ENCODE data around the gene SRM.
"Not testable (repeated sequence)": the region's sequence is repeated elsewhere in the genome, so short reads cannot be mapped to it uniquely, and the experiment has no call there.

SRM gene

GRCh38 chr1:11054666-11055065, 5.2 kb downstream of the SRM start:
- Histone ChIP-seq H3K27me3 (no peaks in the 10 kb centered on the region), H3K4me1 (peaks cover 21% of the 10 kb centered on the region), H3K4me3 (ENCODE audit: low read depth, low read length) (no peak overlapping the region), H3K36me3 (peaks cover 23% of the 10 kb centered on the region), H3K9me3 (no peaks in the 10 kb centered on the region)
- TF ChIP-seq CTCF (IDR thresholded peaks at IDR 0.05; ENCODE audit: low read depth, low read length), result no peak
- DNase-seq, result no peak

- no peaks in the 10 kb centered on the region for H3K27me3 ChIP-seq
- H3K36me3 ChIP-seq, result peaks cover 23% of the 10 kb centered on the region
- no peak for TF ChIP-seq CTCF (IDR thresholded peaks at IDR 0.05; ENCODE audit: low read depth, low read length)
- H3K9me3 ChIP-seq, result no peaks in the 10 kb centered on the region
- peaks cover 21% of the 10 kb centered on the region for H3K4me1 ChIP-seq
- no peak overlapping the region for H3K4me3 ChIP-seq (ENCODE audit: low read depth, low read length)
- DNase-seq, result no peak
Observed at GRCh38 chr1:11054181-11054580, 5.6 kb downstream of the SRM start.

- TF ChIP-seq CTCF (IDR thresholded peaks at IDR 0.05; ENCODE audit: low read depth, low read length), result no peak
- DNase-seq, result peak; percentile 26
- H3K27me3 ChIP-seq, result no peaks in the 10 kb centered on the region
Observed at GRCh38 chr1:11053758-11054137, 6.1 kb downstream of the SRM start.

GRCh38 chr1:11052839-11053757, 6.7 kb downstream of the SRM start:
- Histone ChIP-seq H3K27me3 (no peaks in the 10 kb centered on the region), H3K9me3 (no peaks in the 10 kb centered on the region), H3K36me3 (peaks cover 22% of the 10 kb centered on the region), H3K4me1 (peaks cover 21% of the 10 kb centered on the region), H3K4me3 (ENCODE audit: low read depth, low read length) (peak overlapping the region; percentile 32)
- no peak for TF ChIP-seq CTCF (IDR thresholded peaks at IDR 0.05; ENCODE audit: low read depth, low read length)
- DNase-seq, result peak; percentile 70

More at GRCh38 chr1:11053758-11054137, 6.1 kb downstream of the SRM start:
- Histone ChIP-seq H3K36me3 (peaks cover 23% of the 10 kb centered on the region), H3K4me1 (peaks cover 21% of the 10 kb centered on the region), H3K9me3 (no peaks in the 10 kb centered on the region), H3K4me3 (ENCODE audit: low read depth, low read length) (no peak overlapping the region)

- no peak for TF ChIP-seq CTCF (IDR thresholded peaks at IDR 0.05; ENCODE audit: low read depth, low read length)
- Histone ChIP-seq H3K27me3 (no peaks in the 10 kb centered on the region), H3K36me3 (peaks cover 14% of the 10 kb centered on the region), H3K4me3 (ENCODE audit: low read depth, low read length) (peak overlapping the region; percentile 32), H3K9me3 (no peaks in the 10 kb centered on the region), H3K4me1 (peaks cover 21% of the 10 kb centered on the region)
- no peak for DNase-seq
Observed at GRCh38 chr1:11051781-11052511, 7.9 kb downstream of the SRM start.

GRCh38 chr1:11051121-11051520, 8.7 kb downstream of the SRM start:
- not testable (repeated sequence) for H3K36me3 ChIP-seq; H3K27me3 ChIP-seq; H3K9me3 ChIP-seq; H3K4me3 ChIP-seq (ENCODE audit: low read depth, low read length); DNase-seq
- peaks cover 21% of the 10 kb centered on the region for H3K4me1 ChIP-seq

All from BE2C (cell line).